Umbilical cord (tissue), 2 donors: ENCODE results near the gene SCYGR3. TPM values are rescaled to one million over a fixed set of nuclear protein-coding genes. Genes with fewer than 3 reads are reported as not detected.

Experiments
- DNase-seq: peaks from one replicate; pipeline ENCODE4 v3.0.0-alpha.2; 2015; ENCODE audit warnings: low spot score
- total RNA-seq: library from RNA; depleted of rRNA; stranded (reverse); fragments of >200 nt; gene quantifications from one replicate; pipeline ENCODE4 v1.2.3, GENCODE V29; 2014; ENCODE audit warnings: low replicate concordance; ENCODE audit not compliant: insufficient read depth

SCYGR3 gene, protein sequence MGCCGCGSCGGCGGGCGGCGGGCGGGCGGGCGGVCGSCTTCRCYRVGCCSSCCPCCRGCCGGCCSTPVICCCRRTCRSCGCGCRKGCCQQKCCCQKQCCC
- total RNA-seq = not detected

DNA sequence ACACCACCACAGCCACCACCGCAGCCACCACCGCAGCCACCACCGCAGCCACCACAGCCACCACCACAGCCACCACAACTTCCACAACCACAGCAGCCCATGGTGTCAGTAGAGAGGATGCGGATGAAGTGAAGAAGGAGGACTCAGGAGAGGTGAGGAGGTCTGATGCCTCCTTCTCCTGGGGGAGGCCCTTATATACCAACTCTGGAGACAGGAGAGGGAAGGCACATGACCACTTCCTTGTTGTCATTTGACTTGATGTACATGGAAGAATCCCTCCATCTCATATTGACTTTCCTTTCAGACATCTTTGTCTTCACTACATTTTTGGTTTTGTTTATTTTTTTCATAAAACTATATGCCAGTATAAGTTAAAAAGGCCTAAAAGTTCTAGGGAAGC, at the start of gene SCYGR3:
SCYGR3 (minus strand) TSS at position 101 of the 400 bp plus-strand sequence; CDS start at position 101, 0 bp downstream.
- no peak for DNase-seq

DNA sequence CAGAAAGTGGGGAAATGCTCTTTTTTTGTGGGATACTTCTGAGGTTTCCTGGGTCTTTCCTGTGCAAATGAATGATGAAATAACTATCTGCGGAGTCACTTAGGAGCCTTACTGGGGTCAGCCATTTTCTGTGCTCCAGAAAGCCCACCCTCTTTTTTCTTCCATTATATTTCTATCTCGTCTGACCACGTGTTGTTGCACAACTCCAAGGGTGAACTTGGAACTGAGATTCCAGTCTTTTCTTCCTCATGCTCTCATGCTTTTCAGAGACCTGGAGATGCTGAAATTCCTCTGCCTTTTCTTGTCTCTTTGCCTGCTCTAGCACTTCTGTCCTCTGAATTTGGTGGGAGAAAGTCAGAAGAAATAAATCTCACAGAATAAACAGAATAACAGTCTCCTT, 47.2 kb upstream of the SCYGR3 start:
- DNase-seq = no peak

DNA sequence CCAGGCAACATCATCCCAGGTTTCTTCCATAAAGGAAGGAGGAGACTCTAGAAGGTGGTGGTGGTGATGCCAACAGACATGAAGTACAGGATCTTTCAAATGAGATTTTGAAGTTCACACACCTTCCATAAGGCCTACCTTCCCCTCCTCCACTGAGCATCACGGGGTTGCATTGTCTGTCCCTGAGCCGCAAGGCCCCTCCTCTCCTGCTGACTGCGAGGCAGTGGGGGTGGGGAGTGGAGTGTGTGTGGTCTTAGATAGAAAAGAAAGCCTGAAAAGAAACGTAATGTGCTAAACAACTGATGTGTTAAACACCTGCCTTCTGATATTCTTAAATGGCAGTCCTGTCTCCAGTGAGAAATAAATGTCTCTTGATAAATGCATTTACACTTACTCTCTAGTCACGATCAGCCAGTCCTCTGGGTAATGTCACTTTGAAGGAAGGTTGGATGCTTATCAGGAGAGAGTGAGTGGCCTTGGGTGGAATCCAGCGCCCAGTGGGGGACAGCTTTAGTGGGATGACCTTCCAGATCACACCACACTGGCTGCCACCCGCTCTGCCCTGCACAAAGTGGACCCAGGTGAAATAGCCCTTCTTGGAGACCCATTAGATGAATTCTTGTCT, 46.5 kb upstream of the SCYGR3 start:
- DNase-seq = no peak

DNA sequence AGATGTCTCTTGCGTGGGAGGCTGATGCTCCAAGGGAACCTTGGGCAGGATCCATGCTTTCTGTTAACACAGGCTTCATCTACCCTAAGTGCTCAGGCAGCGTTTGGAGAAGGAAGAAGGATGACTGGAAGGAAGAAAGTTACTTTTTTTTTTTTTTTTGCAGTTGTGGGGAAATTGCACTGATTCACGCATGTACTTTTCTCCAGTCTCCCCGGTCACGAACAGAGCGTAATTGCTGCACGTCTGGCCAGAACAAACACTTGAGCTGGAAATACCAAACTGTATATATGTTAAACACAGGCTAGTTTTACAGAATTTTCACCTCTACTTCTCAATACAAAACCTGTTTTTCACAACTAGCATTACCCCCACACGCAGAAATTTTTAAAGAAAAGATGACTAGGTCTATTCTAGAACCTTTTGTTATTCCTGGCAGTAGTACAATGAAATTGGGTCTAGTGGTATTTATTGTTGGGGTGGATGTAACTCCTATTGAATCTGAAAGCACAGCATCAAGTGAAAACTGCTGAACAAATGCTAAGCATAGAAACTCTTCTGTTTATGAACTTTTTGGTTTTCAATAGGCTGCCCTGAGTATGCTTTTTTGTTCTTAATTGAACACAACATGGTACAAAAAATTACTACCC, 42.7 kb upstream of the SCYGR3 start:
- no peak for DNase-seq

DNA sequence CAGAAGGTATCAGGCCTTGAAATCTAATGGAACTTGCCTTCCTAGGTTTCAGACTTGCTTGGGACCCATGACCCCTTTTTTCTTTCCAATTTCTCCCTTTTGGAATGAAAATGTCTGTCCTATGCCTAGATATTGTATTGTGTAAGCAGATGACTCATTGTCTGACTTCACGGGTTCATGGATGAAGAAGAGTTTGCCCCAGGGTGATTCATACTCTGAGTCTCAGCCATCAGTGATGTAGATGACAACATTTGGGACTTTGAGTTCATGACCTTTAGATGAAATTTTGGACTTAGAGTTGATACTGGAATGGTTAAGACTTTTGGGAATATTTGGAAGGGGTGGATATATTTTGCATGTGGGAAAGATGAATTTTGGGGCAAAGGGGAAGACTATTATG, 40.8 kb upstream of the SCYGR3 start:
- DNase-seq = no peak

DNA sequence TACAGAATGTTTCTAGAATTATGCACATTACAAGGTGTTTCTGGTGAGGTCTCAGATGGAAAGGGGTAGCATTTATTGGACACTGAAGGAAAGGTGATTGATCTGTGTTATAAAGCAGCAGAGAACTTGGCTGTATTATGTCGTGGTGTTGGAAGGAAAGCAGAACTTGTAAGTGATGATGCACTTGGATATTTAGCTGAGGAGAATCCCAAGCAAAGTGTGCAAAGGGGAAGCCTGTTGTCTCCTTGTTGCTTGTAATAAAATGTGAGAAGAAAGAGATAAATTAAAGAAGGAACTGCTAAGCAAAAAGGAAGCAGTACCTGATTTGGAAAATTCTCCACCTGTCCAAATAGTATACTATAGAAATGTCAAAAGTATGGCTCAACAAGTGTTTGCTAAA, 39.8 kb upstream of the SCYGR3 start:
- DNase-seq = no peak

DNA sequence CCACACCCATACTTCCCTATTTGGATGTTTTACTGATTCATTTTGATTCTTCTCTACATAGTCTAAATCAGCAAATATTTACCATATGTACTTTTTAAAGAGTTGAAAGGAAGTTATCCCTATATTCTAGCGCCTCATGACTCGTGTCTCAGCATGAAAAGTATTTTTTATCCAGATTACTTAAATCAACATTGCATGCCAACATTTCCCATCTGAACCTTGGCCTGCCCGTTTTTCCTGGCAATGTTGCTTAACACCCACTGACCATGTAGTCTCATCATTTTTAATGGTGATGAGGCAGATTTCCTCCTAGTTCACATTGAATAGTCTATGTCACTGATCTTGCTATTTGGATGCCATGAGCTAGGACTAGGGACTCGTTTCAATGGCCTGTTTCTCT, 38.8 kb upstream of the SCYGR3 start:
- DNase-seq = no peak

DNA sequence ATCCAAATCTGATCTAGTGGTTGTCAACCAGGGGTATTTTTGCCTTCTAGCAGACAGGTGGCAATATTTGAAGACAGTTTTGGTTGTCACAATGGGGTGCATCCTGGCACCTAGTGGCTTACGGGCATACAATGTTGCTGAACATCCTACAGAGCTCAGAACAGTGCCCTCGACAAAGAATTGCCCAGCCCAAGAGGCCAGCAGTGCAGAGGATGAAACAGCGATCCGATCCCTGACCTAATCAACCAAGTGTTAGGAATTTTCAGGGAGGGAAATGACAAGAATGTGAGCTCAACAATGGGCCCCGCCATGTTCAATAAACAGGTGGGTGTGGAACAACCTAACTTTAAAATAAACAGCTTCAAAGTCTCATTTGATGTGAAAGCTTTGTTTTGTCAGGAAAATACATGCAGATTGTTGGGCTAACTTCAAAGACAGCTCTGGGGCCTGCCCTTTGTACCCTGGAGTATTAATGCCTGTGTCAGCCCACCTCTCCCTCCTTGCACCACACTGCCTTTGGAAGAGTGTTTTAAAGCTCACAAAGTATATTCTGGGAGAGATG, 29.4 kb upstream of the SCYGR3 start:
- DNase-seq = no peak

DNA sequence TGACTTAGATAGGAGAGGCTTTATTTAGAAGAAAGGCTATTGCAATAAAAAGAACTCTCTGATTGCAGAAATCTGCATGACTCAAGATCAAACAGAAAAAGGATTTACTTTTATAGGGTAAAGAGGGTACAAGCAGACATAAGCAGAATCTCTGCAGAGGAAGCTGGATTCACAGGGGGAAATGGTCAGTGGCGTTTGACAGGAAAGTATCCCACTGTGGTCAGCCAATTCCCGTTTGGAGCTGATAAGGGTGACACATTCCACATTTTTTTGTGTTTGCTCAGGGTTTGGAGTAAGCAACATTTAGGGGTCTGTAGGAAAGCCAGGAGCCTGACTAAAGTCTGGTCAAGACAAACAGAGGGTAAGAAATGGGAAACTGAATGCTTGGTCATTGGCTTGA, 28.0 kb upstream of the SCYGR3 start:
- DNase-seq = peak; percentile 94

DNA sequence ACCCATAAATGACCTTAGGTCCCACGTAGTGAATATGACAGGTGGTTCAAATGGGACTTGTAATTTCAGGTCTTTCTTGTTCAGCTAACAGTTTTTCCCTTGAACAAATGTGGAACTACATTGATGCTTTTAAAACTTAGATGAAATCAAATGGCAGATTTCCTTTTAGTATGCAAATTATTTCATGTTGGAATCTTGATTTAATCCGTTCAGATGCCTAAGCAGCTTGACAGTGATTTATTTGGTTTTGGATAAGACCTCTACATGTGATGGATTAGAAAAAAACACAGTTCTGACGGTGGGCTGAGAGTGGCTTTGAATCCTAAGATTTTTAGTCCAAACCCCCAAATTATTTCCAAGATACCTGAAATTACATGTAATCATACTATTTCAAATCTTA, 19.6 kb upstream of the SCYGR3 start:
- no peak for DNase-seq

DNA sequence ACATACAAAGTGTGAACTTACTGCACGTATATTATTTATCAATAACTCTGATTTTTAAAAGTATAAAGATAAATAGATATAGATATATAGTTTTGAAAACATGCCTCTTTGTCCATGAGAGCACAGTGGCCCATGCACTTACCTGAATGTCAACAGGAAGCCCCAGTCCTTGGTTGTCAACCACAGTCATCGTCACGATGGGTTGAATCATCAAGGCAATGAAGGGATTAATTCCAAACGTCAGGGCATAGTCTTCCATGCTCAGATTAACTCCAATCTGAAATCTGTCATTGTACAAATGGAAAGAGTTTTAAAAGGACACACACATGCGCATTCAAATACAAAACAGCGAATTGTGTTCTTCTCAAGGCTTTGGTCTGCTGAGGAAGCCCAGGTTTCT, 18.2 kb upstream of the SCYGR3 start:
- DNase-seq = no peak

DNA sequence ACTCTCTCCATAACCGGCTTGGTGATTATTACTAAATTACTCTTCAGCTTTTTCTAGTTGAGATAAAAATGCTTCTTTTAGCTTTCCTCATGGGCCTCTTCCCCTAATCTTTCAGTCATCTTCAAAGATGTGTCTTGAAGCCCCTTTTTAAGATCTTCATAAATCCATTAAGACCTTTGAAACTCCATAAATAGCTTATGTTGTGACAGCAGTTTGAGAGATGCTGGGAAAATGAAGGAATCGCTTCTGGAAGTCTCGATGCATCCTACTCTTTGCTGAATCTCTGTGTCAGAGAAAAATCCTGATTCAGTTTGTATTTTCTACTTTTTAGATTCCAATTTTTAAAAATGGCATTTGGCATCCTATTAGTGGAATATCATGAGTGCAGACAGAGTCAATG, 15.7 kb upstream of the SCYGR3 start:
- DNase-seq = peak; percentile 78

DNA sequence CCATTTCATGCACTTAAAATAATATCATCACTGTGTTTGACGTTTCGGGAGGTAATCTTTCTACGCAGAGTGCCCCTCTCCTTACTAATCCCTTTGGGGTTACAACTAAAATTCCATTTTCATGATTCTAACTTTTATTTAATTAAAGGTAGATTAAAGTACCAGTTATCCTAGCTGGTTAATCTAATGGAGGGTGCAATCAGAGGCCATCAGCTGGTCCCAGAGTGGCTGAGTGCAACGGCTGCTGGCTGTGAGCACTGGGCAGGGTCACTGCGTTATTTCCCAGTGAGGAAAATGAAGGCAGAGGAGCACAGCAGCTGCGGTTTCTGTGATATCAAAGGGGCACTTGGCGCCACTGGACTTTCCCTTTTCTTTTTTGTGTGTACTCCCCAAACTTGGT, 14.8 kb upstream of the SCYGR3 start:
- peak; percentile 78 for DNase-seq

DNA sequence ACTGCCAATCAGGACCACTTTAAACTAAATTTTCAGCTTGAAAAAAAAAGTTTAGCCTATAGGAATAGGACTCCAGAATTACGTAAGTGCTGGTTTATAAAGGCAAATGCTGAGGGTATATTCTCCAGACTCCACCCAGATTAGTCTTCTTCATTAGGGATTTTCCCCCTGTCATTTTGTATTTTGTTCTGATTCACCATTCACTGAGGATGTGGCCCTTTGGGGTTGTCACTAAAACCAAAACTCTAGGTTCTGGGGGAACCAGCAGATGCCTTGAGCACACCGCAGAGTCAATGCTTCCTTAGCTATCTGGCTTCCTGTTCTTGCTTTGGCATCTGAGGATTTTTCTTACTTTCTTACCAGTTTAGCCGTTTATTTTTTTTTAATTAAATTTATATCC, 13.1 kb upstream of the SCYGR3 start:
- DNase-seq = no peak

DNA sequence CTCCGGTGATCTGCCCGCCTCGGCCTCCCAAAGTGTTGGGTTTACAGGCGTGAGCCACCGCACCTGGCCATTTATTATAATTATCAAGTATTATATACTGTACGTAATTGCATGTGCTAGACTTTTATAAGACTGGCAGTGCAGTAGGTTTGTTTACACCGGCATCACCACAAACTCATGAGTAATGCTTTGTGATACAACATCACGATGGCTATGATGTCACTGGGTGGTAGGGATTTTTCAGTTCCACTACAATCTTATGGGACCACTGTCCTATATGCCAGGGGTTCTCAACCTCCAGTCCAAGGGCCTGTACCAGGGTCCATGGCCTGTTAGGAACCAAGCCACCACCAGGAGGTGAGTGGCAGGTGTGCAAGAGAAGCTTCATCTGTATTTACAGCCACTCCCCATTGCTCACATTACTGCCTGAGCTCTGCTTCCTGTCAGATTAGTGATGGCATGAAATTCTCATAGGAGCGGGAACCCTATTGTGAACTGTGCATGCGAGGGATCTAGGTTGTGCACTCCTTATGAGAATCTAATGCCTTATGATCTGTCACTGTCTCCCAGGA, 12.0 kb upstream of the SCYGR3 start:
- no peak for DNase-seq

DNA sequence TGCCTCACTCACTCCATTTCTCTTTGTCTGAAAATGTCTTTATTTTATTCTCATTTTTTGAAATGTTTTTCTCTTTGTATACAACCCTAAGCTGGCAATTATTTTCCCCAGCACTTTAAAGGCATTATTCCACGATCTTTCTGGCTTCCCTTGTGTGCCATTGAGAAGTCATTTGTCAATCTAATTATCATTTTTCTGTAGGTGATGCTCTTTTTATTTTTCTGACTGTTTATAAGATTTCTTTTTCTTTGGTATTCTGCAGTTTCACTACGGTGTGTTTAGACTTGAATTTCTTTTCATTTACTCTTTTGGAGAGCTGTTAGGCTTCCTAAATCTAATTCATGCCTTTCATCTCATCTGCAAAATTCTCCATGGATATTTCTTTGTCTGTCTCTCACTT, 10.8 kb upstream of the SCYGR3 start:
- no peak for DNase-seq

DNA sequence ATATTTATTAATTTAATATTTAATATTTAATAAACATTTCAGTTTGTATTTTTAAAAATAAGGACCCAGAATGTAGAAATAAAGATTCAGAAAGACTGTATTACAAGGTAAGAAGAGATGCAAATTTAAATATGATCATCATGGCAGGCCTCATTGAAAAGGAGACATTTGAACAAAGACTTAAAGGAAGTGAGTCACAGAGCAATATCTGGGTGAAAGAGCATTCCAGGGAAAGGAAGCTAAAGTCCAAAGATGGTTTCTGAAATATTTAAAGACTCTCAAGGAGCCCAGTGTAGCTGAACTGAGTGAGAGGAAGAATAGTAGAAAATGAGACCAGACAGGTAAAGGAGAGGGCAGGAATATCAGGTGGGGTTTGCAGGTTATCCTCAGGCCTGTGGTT, 8.6 kb upstream of the SCYGR3 start:
- DNase-seq = peak; percentile 17

DNA sequence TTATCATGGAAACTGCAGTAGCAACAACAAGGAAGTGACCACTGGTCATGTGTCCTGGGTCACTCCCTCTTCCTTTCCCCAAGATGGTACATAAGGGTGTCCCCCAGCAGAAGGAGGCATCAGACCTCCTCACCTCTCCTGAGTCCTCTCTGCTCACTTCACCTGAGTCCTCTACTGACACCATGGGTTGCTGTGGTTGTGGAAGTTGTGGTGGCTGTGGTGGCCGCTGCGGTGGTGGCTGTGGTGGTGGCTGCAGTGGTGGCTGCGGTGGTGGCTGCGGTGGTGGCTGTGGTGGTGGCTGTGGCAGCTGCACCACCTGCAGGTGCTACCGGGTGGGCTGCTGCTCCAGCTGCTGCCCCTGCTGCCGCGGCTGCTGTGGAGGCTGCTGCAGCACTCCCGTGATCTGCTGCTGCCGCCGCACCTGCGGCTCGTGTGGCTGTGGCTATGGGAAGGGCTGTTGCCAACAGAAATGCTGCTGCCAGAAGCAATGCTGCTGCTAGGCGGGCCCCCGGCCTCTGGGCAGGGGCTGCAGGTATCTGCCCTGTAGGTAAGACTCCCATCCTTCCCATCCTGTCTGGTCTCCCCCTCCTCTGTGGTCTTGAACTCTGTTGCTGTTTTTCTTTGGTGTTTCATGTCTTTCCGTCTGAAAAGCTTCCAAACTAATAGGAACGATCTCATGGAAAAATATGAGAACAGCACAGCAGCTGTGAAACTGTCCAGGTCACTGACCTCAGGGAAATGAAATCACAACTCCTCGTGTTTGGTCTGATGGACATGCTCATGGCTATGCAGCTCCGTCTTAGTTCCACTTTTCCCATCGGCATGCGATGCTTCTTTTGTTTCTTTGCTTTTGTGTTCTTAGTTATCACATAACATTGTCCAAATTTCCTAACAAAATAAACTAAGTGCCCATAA, 2.9 kb upstream of the SCYGR3 start, which contains the start of gene SCYGR4:
SCYGR4 (plus strand) TSS at position 183 of the 915 bp plus-strand sequence; CDS start at position 183, 0 bp downstream.
- no peak for DNase-seq

DNA sequence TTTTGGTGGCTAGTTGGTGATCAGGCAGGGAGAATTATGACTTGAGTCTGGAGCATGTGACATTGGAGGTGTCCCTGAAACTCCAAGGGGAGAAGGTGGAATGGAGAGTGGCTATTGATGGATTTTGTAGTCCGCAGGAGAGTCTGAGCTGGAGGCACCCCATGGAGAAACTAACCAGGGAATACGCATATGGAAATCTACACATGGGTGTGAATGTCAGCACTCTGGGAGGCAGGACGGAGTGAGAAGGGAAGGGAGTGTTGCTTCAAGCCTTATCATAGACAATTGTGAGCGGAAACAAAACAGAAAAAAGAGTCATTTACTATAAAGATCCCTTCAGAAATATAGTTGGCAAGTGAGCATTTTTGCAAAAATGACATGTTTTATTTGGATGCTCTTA, 2.0 kb upstream of the SCYGR3 start:
- no peak for DNase-seq

DNA sequence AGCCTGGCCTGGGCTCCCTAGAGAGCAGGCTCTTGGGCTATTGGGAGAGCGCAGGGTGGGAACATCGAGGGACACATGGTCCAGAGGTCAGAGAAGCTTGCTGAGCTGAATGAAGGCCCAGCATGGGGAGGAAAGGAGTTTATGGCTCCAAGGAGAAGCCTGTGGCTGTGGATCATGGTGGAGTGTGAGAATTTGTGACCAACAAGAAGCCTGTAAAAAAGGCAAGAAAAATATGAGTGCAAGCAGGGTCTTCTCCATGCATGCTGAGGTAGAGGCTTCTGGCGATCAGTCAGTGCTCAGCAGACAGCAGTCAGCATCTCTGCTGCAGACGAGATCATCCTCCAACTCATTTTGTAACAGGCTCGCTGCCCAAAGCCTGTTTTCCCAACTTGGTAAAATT, 1.3 kb upstream of the SCYGR3 start:
- peak; percentile 34 for DNase-seq

DNA sequence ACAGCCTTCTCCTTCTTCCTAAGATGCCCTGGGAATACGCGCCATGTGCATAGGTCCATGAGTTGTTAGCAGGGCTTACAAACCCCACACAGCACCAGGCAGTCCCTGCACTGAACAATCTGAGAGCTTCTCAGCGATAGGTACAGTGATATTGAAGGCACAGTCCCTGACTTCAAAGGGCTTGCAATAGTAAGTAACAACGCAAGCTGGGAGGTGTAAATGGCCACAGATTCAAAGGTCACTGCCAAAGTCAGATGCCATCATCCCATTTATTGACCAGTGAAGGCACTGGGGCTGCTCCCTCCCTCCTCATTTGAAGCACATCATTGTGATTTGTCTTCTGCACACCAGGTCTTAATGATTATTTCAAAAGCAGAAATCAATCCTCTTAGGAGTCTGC, 541 bp upstream of the SCYGR3 start:
- no peak for DNase-seq

DNA sequence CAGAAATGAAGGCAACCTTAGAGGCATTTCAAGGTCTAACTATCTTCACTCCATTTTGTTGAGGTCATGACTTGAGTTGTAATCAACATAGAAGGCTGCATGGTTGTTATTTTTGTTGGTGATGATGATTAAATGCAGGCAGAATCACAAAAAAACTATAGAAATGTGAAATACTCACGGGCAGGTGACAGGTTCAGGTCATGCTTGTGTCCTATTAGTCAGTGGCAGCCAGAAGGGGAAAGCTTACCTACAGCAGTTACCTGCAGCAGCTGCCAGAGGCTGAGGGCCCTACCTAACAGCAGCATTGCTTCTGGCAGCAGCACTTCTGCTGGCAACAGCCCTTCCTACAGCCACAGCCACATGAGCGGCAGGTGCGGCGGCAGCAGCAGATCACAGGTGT, 394 bp downstream of the SCYGR3 start:
- no peak for DNase-seq
